GM21576 (cell line): Measurements from ENCODE around the gene SCG2.
"Not testable (repeated sequence)": the region's sequence is repeated elsewhere in the genome, so short reads cannot be mapped to it uniquely, and the experiment has no call there.

ENCODE experiments used
- ATAC-seq: cut with Tn5 transposase; IDR thresholded peaks from one replicate; pipeline ENCODE4 v1.9.1; 2021; ENCODE audit warnings: mild to moderate bottlenecking, moderate library complexity; ENCODE audit not compliant: unreplicated experiment

SCG2 gene

DNA sequence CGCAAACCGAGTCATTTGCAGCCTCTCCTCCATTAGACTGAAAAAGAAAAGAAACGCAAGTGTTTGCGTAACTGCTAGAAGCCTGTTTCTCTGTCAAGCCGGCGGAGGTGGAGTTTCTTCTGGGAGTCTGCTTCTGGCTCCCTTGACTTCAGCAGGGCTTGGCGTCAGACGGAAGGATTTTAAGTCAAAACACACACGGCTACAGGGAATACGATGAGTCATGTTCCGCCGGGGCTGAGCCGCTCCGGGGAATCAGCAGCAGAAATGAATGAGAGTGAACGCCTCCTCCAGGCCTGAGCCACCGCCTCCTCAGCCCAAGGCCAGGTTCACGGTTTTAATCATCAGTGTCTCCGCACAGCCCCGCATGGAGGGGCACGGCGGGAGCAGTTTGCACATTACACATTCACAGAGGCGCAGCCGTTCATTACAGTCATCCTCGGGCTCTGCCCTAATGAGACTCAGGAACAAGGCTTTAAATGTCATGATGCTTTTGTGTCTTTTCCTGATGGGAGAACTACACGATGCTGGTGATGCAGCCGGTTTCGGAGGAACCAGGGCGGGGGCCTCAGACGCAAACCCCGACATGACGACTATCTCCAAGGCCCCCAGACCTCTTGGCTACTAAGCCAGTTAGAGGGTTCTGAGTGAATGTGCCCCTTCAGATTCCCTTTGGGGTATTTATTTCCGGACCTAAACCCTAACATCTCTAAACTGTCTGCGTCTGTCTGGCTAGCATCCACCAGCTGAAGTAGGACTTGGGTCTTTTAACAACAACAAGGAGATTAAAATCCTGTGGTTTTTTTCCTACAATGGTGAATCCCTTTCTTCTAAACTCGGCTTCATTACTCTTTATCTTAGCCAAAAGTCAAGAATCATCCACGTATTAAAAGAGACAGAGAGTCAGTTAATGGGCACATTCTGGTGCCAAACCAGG is 11.1 kb upstream of the SCG2 start:
- no peak for ATAC-seq

DNA sequence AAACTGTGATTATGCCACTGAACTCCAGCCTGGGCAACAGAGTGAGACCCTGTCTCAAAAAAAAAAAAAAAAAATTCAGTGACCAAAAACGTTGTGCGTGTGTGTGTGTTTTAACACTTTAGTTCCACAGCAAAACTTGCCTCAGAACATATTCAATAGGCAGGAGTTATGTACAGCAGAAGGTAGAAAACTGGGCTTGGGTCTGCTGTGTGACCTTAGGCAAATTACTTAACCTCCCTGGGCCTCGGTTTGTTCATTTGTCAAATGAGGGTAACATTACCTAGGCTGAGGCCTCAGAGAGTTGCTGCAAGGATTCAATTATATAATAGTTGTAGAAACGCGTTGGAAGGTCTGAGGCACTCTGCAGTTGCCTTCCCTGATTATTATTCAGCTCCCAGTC is 10.3 kb upstream of the SCG2 start:
- no peak for ATAC-seq

DNA sequence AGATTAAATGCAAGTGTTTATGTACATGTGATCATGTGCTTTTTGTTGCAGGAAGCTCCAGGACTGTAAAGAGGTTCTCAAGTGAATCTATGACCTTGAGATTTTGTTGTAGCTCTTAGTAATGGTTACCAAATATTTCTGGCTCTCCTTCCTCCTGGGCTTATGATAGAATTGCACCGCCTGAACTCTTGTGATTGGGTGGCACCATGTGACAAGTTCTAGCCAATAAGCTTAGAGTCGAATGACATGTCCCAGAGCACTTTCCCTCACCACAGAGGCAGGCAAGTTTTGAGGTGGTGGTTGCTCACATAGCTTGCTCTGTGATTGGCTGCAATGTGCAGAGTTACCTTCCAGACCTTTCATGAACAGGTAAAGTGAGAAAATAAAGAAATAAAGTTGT is 8.9 kb upstream of the SCG2 start:
- ATAC-seq, result no peak

DNA sequence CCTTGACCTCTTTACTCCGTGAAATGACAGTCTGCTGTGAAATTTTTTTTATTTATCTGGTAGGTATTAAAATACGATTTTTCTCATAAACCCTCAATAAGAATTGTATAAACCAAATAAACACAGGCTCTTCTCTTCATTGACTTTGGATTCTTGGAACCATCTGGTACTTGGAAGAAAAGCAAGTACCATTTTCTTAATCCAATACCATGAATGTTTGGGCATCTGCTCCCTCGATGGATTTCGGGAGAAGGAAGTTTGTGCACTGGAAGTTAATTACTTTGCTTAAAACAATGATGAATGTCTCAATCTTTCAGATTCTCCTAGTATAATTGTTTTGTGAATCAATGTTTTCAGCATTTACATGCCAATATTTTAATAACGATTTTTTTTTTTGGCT is 5.3 kb upstream of the SCG2 start:
- no peak for ATAC-seq

DNA sequence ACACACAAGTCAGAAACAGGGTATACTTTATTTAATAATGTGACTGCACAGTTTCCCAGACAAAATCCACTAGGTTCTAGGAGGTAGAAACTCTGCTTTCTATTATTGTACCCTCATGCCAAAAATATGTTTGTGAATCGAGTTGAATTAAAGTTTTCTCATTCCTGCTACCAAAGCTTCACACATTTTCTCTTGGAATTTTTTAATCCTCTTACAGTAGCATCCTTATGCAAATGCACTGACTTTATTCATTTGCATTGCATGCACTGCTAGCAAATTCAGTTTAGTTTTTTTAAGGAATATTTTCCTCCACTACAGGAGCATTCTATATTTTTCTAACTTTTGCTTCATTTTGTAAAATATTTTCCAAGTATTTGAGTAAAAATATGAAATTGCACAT is 4.8 kb upstream of the SCG2 start:
- ATAC-seq, result no peak

DNA sequence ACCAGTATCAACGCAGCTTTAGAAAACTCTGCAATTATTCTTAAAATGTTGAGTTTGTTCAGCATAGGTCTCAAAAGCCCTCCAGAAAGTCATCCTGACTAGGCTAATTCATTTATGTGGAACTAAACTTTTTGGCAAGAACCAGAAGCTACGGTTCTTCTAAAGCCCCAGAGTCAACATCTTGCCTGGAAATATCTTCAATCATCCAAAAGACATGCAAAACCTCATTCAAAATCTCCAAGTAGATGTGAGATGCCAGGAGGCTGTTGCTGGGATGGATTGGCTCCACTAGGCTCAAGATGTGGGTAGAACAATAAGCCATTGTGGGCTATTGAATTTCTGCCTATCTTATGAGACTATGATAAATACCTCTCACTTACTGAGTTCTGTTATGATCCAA is 2.1 kb upstream of the SCG2 start:
- no peak for ATAC-seq

DNA sequence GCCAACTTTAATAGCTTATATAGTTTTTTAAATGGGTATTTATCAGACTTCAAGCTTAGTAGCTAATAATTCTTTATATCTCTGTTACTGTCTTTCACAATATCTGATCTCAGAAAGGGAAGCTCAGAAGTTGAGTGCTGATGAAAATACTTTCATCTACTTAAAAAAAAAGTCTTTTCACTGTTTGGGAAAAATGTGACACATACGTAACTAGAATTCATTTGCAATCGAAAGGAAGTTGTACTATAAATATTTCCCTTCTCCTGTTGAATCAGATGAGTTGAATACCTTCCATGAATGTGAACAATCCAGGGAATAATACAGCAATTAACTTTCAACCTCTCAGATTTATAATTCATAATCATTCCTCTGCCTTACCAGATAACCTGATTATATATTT is 811 bp upstream of the SCG2 start:
- ATAC-seq, result no peak

DNA sequence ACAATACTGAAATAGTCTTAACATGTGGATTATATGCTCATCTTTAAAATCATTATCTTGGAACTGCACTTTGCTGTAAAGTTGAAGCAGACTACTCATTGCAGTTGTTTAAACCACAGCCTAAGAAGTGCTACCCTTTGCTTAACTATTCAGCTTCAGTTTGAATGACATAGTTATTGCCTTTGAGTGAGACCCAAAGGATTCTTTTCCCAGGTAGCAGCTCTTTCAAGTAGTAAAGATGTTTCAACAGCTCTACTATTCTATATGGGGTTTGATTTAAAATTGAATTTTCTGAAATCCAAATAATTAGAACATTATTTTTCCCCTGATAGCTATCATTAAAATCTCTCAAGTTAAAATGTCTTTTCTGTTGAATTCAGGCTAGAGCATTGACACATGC is 1.1 kb downstream of the SCG2 start:
- no peak for ATAC-seq

DNA sequence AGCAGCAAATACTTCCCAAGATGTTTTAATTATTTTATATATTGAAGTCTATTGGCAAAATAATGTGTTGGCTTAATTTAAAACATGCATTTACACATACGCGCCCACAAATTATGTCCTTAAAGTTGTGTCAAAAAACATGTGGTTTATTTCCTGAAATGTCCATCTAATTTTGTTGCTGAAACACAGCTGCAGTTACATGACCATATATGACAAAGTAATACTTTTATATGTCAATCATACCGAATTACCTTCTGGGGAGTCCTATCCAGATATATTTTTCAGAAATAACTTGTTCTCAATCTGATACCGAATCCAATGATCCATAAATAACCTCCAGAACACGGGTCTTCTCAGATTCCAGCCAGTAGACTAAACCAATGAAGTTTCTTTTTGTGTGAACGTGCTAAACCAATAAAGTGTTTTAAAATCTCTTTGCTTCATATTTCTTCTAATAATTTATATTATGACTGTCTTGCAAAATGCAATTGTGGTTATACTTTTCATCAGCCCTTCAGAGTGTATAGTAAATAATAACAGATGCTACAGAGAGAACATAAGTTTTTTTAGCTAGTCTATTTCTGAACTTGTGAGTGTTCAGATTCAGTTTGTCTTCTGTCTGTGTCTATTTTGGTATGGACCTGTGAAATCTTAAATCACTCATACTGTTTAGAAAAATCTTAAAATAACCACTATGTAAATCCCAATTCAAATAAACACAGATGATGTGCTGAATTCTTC is 2.4 kb downstream of the SCG2 start:
- ATAC-seq, result no peak

DNA sequence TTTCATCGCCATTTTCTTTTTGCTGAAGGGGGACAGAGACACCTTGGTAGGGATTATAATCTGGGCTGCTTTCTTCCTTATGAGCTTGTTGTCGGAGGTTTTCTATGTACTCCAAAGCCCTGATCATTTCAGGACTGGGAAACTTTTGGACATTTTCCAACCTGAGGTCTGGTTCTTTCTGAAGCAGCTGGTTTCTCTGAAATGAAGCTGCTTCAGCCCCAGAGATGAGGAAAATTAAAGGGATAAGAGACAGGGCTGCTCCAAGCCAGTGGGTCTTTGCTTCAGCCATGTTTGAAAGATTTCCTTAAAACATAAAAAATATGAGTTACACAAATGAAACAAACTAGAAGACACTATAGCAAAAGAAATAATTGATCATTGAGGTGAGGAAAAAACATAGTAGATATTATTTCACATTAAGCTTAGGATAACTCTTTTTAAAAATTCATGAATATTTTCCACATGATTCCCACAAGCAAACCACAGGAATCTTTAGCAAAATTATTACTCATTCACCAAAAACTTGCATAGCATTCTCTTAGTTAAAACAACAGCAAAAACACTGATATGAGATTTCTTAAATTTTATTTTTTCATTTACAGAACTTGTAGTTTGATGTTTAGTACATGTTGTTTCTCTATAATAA is 3.0 kb downstream of the SCG2 start:
- no peak for ATAC-seq

DNA sequence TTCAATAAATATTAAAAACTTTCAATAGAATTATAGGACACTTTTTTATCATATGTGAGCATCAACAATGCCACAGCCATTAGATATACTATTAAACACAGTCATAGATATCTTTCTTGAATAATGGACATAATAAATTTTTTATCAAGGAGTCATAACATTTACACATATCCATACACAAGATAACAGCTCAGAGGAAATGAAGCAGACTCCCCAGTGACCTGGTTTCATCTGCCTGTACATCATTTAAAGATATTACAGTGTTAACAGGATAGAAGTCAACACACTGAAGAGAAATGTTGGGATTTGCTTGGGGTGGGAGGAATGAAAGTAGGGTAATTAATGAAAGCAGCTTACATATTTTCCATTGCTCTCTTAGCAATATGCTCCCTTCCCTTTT is 5.1 kb downstream of the SCG2 start:
- ATAC-seq, result no peak

DNA sequence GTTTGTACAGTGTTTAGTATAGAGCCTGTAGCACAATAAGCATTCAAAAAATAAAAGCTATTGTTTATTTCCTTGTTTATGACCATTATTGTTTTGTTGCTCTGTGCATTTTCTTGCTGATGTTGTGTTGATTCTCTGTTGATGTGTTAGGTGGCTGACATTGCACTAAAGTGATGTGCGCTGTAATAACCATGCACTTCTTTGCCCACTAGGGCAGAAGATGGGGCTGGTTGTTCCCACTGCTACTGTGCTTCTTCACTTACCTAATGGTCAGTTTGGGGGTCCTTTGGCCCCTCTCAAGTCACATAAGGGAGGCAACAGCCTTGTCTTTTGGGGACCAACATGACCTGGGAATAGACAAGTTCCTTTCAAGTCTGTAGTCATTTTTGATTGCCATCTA is 6.0 kb downstream of the SCG2 start:
- ATAC-seq, result no peak

DNA sequence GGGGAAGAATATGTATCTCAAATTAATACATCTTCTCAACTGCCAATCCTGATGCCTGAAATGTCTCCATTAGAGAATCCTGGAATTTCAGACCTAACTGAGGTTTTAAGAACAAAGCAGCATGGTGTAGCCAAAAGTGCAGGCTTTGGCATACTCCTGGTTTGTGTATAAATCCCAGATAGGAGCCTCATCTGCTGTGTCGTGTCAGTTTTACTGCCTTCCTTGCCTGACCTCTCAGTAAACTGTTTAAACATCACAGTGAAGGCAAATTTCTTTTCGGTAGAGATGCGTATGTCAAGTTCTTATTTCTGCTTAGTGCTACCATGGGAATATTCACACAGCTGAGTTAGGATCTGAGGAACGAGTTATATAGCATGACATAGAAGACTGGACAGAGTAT is 7.3 kb downstream of the SCG2 start:
- ATAC-seq, result no peak

DNA sequence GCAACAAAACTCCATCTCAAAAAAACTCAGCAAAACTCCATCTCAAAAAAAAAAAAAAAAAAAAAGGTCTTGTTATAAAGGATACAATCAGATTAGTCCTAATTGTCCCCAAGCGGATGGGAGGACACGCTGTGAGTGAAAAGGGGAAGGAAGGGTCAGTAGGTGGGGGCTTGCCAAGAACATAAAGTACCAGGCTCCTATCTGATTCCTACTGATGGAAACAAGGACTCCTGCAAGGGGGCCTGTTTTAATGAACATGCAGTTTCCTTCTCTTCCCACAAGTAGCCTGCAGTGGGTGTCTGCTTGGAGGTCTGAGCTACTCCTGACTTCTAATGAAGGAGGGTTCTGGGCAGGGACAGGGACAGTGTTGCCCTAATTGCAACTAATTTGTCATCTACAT is 7.9 kb downstream of the SCG2 start:
- ATAC-seq, result no peak

DNA sequence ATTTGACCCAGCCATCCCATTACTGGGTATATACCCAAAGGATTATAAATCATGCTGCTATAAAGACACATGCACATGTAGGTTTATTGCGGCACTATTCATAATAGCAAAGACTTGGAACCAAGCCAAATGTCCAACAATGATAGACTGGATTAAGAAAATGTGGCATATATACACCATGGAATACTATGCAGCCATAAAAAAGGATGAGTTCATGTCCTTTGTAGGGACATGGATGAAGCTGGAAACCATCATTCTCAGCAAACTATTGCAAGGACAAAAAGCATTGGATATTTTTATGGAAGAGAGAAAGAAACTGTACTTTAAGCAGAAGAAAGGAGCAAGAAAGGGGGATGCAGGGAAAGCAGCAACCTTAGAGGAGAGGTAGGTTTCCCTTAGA is 9.5 kb downstream of the SCG2 start:
- ATAC-seq, result not testable (repeated sequence)

DNA sequence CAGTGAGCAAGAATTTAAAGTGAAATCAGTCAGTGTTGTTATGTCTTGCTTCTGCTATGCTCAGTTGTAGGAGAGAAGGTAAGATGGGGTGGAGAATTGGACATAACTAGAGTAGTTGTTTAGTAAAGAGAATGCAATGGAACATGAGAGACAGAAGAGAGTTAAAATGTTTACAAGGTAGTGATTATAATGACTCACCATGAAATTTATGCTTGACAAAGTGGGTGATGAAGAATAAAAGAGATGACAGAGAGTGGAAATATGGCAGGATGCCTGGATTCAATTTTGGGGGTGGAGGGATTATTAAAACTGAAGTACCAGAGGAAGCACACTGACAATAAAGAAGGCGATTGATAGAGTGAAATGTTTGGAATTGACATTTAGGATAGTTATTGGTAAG is 10.6 kb downstream of the SCG2 start:
- ATAC-seq, result no peak

DNA sequence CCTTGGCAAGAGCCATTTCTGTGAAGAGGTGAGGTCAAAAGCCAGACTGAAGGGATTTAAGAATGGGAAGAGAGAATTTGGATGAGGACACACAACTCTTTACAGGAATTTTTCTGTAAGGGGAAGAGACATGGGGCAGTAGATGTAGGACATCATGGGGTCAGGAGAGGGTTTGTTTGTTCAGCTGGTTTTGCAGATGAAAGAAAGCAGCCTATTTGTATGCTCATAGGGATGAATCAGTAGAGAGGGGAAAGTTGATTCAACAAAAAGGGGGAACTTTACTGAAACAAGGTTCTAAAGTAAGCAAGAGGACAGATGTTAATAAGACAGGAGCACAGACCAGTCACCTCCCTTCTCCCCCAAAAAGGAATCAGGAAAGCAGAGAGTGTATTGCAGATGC is 11.2 kb downstream of the SCG2 start:
- ATAC-seq, result no peak

DNA sequence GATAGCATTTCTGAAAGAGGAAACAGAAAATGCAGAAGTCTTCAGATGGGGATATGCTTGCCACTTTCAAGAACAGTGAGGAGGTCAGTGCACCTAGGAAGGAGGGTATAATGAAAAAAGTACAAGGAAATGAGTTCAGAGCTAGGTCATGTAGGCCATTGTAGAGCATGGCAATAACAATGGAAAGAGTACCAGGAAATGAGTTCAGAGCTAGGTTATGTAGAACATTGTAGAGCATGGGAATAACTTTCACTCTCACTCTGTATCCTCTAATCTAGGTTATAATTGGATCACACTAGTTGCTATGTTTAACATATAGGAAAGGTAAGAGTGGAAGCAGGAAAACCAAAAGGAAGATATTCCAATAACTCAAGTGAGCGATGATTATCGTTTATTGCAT is 12.3 kb downstream of the SCG2 start:
- no peak for ATAC-seq

DNA sequence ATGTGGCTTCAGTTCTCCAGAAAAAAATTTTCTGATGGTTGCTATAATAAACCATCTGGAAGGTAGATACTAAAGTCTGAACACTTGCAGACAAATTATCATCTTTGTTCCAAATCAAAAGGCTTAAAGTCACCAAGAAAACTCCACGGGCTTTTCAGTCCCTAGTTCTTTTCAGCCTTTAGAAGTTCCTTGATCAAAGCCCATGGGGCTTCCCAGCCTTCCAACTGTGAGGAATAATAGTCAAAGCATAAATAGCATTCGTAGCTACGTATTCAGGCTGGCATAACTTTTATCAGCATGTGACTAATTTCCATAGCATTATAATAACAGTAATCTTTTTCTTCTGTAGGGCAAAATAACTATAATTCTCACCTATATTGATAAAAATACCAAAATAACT is 13.9 kb downstream of the SCG2 start:
- ATAC-seq, result no peak

DNA sequence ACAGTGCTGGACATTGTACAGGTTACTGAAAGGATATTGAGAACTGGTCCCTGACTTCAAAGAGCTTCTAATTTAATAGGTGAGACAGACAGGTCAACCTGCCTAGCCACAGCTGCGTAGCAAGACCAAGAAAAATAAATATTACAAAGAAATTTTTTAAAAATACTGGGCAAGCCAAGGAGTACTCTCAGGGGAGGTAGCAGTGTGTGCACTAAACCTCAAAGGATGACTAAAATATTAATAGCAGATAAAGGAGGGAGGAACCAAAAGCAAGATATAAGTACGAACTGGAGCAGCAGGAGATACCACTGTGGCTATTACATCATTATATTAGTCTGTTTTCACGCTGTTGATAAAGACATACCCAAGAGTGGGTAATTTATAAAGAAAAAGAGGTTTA is 14.9 kb downstream of the SCG2 start:
- ATAC-seq, result no peak

DNA sequence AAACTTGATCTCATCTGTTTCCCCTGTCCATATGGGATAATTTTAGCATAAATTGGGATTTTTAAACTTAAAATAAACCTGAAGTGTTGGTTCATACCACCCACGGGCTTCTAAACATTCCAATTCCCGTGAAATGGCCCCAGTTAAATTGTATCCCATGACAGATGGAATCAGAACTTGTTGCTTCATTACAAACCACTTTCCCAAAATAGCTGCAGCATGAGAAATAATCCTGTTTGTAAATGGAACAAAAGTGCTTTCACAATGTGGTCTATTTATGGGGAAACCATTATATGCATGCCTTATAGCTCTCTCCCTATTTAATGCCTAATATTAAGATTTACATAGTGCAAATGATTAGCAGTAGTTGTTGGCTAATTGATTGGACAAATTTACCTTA is 15.9 kb downstream of the SCG2 start:
- no peak for ATAC-seq

DNA sequence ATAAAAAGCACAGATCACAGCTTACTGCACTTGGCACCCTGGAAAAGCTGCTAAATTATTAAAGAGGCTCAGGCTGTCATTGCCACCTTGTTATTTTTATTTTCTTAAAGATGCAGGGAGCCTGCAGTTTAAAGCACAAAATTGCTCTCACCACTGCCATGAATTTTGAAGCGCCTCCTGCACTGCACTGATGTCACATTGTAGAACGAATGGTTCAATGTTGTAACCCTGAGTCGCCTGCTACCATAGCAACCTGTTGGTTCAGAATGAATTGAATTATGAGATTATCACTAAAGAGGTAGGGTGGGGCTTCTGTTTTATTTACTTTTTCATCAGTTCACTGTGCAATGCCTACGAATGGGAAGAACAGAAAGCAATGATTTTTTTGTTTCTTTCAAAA is 16.5 kb downstream of the SCG2 start:
- no peak for ATAC-seq
